ENCODE measurements around the gene NAA50.

NAA50 gene

DNA sequence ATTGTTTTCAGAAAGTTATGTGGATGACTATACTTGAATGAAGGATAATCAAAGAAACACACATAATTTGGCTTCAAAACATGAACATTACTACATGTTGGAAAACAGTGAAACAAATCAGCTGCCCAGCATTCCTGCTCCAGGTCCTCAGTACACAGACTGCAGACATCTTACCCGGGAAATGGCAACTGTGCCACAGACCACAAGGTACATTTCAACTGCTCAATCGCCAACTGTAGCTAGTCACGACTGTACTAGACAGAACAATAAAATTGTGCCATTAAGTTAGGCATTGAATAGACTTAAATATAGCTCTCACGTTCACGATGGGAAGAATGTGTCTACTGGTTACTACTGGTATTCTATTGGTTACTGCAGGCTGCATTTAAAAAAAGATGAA is 5.0 kb downstream of the NAA50 start:
- no peak for DNase-seq

DNA sequence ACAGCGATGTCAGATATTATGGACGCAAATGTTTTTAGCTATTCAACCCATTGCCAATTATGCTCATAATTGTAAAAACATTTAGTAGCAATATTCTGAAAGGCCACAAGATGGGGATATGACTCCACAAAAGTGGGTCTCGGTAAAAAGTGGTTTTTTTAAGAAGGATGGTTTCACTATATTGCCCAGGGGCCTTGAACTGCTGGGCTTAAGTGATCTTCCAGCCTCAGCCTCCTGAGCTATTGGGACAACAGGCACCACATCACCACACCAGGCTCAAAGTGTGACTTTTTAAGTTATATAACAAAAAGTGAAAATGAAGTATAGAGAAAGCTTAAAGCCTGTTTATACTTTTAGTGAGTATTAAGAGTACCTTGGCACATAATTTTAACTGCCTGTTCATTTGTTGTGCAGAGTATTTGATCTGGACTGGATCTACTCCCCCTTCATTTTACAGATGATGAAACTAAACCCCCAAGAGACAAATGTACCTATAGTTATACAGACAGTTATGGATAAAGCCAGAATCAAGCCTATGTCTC is 9.4 kb downstream of the NAA50 start:
- no peak for DNase-seq

DNA sequence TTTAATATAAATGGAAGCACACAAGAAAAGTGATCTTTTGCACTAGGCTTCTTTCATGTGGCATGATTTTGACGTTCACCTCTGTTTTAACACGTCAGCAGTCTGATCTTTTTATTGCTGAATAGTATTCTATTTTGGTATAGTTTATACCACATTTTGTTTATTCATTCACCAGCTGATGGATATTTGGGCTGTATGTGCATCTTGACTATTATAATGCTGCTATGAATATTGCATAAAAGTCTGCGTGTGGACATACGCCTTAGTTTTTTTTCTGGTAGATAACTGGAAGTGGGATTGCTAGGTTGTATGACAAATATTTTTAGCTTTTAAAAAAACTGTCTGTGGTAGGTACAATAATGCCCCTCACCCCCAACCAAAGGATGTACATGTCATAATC is 14.4 kb downstream of the NAA50 start:
- no peak for DNase-seq

DNA sequence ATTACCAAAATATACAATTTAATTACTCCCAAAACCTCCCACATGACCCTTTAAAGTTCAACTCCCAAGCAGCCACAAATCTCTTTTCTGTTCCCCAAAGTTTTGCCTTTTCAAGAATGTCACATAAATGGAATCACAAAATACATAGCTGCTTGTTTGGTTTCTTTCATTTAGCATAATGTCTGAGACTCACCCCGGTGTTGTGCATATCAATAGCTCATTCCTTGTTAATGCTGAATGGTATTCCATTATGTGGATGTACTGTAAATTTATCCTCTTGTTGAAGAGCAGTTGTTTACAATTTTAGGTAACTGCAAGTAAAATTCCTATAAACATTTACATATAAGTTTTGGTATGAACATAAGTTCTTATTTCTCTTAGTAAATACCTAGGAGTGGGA is 15.5 kb downstream of the NAA50 start:
- DNase-seq: no peak

DNA sequence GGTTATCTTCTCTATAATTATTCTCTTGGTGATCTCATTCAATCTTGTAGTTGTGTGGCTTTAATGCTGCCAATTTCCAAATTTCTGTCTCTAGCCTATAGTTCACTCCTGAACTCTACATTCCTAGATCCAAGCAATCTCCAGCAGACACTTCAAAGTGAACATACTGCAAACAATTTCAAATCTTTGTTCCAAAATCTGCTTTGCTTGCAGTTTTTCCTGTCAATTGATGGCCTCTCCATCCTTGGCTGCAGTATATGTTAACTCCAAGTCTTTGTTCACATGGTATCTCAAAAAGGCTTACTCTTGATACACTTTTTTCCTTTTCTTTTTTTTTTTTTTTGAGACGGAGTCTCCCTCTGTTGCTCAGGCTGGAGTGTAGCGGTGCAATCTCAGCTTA is 17.4 kb downstream of the NAA50 start:
- no peak for DNase-seq

DNA sequence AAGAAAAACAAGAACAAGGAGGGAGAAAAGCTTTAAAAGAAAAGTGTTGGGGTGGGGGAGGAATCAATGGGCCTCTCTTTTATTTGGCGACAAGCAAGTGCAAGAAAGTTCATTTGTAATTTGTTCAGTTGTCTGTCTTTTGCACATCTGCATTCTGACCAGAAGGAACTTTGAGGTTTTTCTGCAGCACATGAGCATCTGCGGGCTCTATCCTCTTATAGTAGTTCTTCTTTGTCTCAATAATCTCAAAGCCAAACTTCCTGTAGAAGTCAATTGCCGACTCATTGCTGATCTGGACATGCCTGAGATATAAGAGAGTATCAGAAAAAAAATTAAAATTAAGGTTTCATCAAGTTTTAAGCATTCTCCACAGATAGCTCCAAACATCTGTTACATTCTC is 24.4 kb downstream of the NAA50 start:
- DNase-seq: no peak

DNA sequence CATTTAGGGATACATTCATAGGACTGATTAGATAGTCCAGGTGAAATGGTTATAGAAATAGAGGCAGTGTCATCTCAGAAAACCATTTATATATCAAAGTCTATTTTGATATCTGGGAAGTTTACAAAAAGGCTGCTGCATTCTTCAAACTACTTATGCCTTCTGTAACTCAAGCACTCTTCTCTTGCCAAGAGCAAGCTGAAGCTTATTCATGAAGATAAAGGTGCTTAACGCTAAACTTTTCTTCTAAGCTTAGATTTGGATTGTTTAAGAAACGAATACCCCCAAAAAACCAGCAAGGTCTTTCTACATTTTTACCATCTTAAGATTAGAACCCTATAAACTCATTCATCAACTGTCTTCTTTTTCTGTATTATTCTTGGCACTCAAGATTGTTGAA is 26.3 kb downstream of the NAA50 start:
- DNase-seq: no peak

DNA sequence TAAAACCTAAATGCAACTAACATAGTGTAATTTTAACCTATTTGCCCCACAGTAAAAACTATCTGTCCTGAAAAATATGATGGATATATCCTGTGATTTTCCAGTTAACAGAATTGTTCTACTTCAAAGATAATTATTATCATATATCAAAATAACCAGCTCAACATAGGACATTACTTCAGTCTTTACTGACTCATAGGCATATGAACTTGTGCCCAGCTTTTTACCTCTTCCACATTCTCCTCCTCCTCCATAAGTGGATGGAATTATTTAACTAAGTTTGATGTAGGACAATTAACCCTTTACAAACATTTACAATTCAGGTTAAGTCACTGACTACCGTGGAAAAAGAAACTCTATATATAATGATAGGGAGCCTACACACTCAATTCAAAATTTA is 26.8 kb downstream of the NAA50 start:
- no peak for DNase-seq

DNA sequence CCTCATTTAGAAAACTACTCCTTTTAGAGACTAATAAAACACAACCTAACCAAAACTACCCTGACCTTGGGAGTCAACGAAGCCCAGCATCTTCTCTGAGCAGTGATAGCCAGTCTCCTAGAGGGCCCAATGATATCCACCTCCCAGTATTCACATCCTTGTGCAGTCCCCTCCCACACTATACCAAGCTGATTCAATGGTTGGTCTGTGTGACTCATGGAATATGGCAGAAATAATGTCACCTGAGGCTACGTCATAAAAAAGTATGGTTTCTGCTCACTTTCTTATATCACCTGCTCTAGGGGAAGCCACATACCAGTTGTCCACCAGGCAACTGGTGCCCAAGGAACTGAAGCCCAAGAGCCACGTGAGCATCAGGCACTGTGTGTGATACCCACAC is 28.2 kb downstream of the NAA50 start:
- no peak for DNase-seq

DNA sequence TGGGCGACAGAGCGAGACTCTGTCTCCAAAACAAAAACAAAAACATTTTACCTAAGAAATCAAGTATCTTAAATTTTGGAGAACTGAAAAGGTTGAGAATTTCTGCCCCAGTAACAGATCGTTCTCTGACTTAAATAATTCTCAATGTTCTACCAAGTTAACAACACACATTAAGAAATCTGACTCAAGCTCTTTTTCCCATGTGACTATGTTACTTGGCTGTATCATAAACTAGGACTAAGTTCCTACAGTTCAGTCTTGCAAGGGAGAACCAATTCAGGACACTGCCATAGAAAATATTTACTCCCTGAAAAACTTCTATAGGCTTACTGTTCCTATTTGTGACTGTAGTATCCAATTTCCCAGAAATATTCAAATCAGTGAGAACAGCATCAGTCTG is 28.7 kb downstream of the NAA50 start:
- no peak for DNase-seq

DNA sequence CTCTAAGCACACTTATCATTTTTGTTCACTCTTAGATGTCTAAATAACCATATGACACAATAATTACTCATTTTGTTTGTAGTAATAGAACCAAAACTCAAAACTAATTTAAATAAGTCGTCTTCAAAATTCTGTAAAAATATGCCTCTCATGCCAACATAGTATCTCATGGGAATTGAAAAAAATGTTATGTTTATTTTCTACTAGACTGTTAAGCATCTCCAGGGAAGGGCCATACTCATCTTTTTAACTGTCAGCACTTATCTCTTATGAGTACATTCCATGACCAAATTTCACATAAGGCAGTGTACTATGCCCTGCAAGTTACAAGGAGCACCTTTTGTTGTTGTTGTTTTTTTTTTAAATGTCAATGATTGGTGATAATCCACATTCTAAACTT is 31.3 kb downstream of the NAA50 start:
- DNase-seq: no peak

DNA sequence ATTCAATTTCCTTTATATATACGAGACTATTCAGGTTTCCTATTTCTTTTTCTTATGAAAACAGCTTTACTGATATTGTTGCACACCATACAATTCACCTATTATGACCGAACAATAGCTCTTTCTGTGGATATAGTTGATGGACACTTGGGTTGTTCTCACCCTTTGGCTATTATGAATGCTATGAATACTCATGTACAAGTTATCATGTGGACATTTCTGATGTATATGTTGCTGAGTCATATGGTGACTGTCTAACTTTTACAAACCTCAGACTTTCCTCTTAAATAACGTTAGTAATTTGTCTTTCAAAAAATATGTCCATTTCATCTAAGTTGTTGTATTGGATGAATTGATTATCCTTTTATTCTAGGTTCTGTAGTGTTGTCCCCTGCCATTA is 33.9 kb downstream of the NAA50 start:
- no peak for DNase-seq

DNA sequence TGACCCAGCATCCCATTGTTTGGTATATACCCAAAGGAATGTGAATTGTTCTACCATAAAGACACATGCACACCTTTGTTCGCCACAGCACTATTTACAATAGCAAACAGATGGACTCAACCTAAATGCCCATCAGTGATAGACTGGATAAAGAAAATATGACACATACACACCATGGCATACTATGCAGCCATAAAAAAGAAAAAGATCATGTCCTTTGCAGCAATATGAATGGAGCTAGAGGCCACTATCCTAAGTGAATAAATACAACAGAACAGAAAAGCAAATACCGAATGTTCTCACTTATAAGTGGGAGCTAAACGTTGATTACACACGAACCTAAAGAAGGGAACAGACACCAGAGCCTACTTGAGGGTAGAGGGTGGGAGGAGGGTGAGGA is 38.2 kb downstream of the NAA50 start:
- no peak for DNase-seq

DNA sequence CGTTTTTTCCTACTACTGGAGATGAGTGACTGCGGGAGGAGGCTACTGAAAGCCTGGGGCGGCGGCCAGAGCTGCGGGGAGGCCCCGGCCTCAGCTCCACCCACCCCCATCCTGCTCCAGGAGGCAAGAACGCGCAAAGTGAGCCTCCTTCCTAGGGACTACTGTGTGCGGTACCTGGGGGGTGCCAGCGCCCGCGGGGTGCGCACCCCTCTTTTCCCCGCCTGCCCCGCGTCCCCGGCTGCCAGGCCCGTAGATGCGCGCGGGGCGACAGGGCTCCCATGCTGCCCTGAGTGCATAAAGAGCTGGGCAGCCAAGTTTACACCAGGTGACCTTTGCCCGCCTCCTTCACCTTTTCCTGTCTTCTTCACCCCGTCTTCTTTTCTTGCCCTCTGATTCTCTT is 47.1 kb downstream of the NAA50 start:
- no peak for DNase-seq

DNA sequence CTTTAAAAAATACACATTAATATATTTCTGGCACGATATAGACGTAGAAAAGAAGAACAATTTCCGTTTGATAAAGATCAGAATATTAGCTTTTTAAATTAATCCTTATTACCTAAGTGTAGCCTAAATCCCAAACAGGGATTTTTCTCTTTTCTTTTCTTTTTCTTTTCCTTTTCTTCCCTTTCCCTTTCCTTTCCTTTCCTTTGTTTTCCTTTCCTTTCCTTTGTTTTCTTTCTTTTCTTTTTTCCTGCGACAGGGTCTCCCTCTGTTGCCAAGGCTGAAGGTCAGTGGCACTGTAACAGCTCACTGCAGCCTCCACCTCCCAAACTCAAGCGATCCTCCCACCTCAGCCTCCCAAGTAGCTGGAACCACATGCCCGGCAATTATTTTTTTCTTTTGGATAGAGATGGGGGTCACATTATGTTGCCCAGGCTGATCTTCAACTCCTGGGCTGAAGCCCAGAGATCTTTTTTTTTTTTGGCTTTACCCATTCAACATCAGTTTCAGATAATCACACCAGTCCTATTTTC is 47.8 kb downstream of the NAA50 start:
- no peak for DNase-seq

DNA sequence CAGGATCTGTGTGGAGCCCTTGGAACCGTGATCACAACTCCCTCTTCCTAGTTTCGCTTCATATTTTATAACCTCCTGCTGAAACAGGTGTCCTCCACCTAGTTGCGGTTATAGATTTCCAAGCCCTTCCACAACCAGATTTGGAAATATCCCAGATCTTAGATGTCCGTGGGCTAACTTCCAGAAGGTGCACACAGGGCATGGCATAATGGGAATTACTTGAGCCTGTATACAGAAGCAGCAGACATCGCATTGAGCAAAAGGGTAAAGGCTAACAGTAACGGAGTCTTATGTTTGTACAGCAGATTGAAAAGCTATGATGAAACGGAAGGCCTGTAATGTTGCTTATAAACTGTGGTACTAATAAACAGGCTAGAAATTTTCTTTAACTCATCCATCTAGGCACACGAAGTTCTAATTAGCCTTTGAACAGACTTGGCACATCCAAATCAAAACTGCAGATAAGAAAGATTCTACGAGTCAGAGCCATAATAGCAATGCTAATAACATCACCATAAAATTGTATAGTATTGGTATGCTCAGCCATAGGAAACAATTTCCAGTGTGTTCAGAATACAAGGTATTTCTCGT is 48.5 kb downstream of the NAA50 start:
- no peak for DNase-seq

DNA sequence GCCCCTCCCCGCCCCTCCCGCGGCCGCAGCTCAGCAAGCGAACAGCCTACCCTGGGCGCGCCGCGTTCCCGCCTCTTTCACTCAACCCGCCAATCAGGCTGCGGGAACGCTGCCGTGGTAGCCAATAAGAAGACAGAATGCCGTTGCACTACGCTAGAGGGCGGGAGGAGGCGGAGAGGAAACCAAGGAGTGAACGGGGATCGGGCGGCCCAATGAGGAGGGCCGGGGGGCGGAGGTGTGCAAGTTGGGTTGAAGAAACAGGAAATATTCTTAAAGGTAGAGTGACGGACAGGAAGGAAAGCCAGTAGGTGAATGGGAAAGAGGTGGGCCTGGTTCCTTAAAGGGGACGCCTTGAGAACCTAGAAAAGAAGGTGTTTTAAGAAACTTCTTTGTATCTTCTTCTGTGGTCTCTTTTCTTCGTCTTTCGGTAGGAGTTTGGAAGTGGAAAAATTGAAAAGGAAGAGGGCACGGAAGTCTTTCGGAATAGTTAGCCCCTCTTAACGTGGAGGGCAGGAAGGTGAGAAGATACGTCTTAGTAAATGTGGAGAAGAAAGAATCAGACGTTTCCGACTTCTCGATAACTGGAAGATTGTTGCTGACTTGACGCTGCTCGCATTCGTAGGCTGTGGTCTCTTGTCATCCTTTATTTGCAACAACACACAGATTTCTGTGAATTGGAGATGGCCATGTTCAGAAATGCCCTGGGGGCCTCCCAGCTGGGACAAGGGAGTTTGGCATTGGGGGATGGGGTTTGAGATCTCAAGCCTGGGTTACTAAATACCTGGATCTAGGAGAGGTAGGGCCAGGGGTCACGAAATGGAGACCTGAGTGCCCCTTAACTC is 49.2 kb downstream of the NAA50 start:
- DNase-seq: peak; percentile 100

DNA sequence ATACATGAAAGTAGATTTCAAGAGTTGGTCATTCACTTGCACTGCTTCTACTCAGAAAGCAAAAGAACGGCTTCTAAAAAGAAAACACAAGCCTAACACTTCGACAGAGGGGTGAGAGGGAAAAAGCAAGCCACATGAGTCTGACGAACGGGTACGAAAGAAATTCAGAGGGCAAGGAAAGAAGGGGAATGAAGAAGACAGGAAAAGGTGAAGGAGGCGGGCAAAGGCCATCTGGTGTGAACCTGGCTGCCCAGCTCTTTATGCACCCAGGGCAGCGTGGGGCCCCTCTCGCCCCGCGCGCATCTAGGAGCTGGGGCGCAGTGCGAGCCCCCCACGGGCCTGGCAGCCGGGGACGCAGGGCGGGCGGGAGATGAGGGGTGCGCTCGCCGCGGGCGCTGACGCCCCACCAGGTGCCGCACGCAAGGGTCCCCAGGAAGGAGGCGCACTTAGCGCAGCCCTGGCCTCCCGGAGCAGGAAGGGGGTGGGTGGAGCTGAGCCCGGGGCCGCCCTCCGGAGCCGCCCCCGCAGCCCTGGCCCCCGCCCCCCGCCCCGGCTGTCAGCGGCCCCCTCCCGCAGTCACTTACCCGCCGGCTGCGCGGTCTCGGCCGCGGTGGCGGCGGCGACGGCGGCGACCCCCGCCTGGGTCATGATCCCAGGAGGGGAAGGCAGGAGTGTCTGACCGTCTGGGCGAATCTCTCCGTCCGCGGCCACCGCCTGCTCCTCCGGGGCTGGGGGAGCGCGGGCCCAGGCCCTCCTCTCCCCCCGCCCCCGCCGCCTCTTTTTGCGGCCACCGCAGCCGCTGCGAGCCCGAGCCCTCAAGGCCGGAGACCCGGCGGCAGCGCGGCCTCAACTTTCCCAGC is 50.0 kb downstream of the NAA50 start, which contains the start of gene USF3:
Gene USF3 (minus strand): TSS at position 857 of the 860 bp plus-strand sequence. CDS start 21,764 bp downstream, outside the sequence.
- peak; percentile 65 for DNase-seq

DNA sequence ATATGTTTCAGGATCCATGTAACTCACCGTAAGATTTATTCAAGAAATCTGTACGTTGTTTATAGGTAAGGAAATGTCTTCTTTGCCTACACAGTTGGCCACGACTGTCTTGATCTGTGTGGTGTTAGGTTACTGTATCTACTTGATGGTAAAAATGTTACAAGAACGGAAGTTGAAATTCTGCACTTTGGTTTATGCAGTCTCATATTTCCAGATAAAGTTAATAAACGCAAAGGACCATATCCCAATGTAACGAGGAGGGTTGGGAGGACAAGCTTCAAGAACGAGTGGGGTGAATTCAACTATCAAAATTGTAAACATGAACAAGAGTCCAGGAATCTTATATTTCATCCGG is 50.6 kb downstream of the NAA50 start:
- no peak for DNase-seq

DNA sequence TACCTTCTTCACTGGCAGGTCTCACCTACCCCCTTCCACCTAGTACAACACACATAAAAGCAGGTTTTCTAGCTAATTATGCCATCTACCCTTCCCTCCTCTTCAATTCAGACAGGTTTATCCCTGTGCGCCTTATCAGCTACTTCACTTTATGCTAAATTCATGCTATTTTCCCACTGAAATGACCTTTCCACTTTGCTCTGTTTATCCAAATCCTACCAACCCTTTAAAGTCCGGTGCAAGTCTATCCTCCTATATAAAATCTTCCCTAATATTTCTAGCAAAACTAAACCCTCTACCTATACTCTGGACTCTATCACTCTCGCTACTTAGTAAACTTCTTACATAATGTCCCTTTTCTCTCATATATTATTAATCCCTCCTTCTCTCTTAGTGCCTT is 55.6 kb downstream of the NAA50 start:
- no peak for DNase-seq

DNA sequence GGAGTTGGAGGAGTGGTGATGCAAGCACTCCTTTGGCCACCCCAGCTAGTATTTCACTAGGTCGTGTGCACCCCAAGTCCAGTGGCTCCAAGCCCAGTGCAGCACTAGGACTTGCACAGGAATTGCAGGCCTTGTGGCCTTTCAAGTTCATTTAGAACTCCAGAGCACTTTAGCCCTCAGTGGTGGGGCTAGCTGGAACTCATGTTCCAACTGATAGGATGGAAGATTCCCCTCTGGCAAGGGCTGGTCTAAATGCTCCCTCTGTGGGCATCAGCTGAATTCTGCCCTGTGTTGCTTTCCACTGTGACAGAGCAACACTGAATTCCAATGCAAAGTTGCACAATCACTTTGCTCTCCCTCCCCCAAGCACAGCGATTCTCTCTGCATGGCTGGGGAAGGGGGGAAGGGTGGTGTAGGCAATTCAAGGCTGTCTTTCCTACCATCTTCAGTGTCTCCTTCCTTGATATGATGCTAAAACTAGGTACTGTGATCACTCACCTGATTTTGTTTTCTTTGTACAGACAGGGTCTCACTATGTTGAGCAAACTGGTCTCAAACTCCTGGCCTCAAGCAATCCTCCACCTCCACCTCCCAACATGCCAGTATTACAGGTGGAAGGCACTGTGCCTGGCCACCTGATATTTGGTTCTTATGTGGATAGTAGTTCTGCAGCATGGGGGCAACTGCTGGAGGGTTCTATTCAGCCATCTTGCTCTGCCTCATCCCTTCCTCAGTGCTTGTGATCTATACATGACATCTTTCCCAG is 59.9 kb downstream of the NAA50 start:
- DNase-seq: no peak

DNA sequence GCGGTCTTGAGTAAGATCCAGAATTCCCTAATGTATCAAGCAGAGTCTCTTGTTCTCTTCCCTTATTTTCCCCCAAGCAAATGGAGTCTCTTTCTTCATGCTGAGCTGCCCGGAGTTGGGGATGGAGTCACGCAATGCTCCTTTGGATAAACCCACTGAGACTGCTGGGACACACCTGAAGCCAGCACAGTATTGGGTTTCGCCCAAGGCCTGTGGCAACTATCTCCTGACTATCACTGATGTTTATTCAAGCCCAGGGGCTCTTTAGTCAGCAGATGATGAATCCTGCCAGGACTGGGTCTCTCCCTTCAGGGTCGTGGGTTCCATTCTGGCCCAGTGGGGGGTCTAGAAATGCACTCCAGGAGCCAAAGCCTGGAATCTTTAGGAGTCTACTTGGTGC is 60.9 kb downstream of the NAA50 start:
- no peak for DNase-seq

All from DMS 273 treated with DMSO at 0.1 percent for 48 hours (cell line).